Uterus (tissue), 4 donors: ENCODE data around the gene AUNIP. TPM values are rescaled to one million over a fixed set of nuclear protein-coding genes. Genes with fewer than 3 reads are reported as not detected.

Source experiments
- DNase-seq, 2 donors: peaks; one replicate each; pipeline ENCODE4 v3.0.0-alpha.2; 2019 to 2020
- H3K27ac ChIP-seq, 2 donors: fragments of 200-600 bp; sonication (generic); 1 replicate in 1 of 2; 2 replicates in 1 of 2; pipeline ENCODE4 v1.5.1; 2016 to 2018
- H3K27me3 ChIP-seq, 2 donors: fragments of 200-600 bp; sonication (generic); one replicate each; pipeline ENCODE4 v1.5.1; 2018 to 2019; ENCODE audit warnings: control low read depth in 1 of 2
- H3K36me3 ChIP-seq, 2 donors: fragments of 200-600 bp; sonication (generic); one replicate each; pipeline ENCODE4 v1.5.1; 2019; ENCODE audit warnings: control low read depth in 1 of 2
- H3K4me1 ChIP-seq, 2 donors: fragments of 200-600 bp; sonication (generic); one replicate each; pipeline ENCODE4 v1.5.1; 2018 to 2019; ENCODE audit warnings: control low read depth in 1 of 2
- H3K4me3 ChIP-seq, 2 donors: fragments of 200-600 bp; sonication (generic); 1 replicate in 1 of 2; 2 replicates in 1 of 2; pipeline ENCODE4 v1.5.1; 2018 to 2019; ENCODE audit warnings: mild to moderate bottlenecking in 1 of 2
- H3K9me3 ChIP-seq, 2 donors: fragments of 200-600 bp; sonication (generic); one replicate each; pipeline ENCODE4 v1.5.1; 2019; ENCODE audit warnings: control low read depth in 1 of 2
- CTCF ChIP-seq, 4 experiments: fragments of 200-600 bp in 2 of 4; fragments of 450-650 bp in 2 of 4; sonication (generic) in 2 of 4; IDR thresholded peaks; one replicate each; pipeline ENCODE4 v1.5.1; 2016 to 2019; ENCODE audit warnings: antibody characterized with exemption in 4 of 4, mild to moderate bottlenecking in 2 of 4, moderate library complexity in 1 of 4
- POLR2A ChIP-seq, 2 donors: fragments of 450-650 bp; IDR thresholded peaks; one replicate each; pipeline ENCODE4 v1.6.1; 2016; ENCODE audit warnings: antibody characterized with exemption in 2 of 2, mild to moderate bottlenecking in 1 of 2, moderate library complexity in 1 of 2
- intact Hi-C: fragments of 100-400 bp; cut with DNase I; formaldehyde crosslinking; loops from one replicate; pipeline ENCODE4 v1.15.1; 2023; ENCODE audit warnings: low total_unique reads
- total RNA-seq, 4 donors: library from RNA; depleted of rRNA in 3 of 4; stranded (reverse); fragments of >200 nt in 3 of 4; gene quantifications; one replicate each; pipeline versions ENCODE4 v1.1.0 to v1.2.4, GENCODE V29; 2014 to 2023
- donor health status: DM: yes; HTN: yes; CAD: no.

The AUNIP gene
- total RNA-seq, 4 donors from 2014 or later: 1.1 TPM; not detected in 3

DNA sequence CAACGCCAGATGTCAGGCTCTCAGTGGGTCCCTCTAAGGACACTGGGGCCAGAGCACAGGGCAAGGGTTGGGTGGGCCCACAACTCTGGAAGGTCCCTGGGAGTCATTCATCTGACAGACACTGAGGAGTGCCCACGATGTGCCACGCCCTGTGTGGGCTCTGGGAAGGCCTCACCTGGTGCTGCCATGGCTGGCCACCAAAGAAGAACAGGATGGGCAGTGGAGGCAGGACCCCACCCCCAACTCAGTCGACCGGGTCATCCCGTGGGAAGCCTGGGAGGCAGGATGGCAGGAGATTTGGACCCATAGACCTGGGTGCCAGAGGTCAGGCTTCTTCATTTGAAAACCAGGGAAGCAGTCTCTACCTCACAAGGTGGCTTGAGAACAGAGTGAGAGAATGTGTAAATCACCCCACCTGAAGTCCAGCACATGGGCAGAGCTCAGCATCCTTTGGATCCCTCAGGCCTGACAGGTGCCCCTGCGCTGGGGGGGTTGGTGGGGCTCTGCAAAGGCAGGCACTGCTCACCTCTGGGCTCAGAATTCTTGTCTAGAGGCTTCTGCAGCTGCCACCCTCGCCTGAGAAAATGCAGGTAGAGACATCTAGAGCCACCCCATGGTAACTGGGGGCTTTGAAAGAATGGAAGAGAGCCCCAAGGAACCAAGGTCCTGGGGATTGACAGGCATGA lies 60.4 kb downstream of the AUNIP start:
- Histone ChIP-seq H3K36me3 (no peaks in the 10 kb centered on the region), H3K4me1 (no peaks in the 10 kb centered on the region), H3K4me3 (no peak overlapping the region), H3K27ac (peak overlapping the region; percentile 86), H3K9me3 (no peaks in the 10 kb centered on the region), H3K27me3 (no peaks in the 10 kb centered on the region)
- DNase-seq: no peak
- intact Hi-C loops: loop anchor here (5.0 kb wide), 1 partner anchor 187 kb away; no protein-coding TSS in a partner anchor
- TF ChIP-seq POLR2A (IDR thresholded peaks at IDR 0.05): no peak

GRCh38 chr1:25797939-25798338 lies 61.3 kb downstream of the AUNIP start:
- Histone ChIP-seq H3K4me3 (no peak overlapping the region), H3K27ac (no peak overlapping the region), H3K36me3 (no peaks in the 10 kb centered on the region), H3K4me1 (no peaks in the 10 kb centered on the region), H3K9me3 (no peaks in the 10 kb centered on the region), H3K27me3 (no peaks in the 10 kb centered on the region)
- TF ChIP-seq CTCF (IDR thresholded peaks at IDR 0.05) (no peak), POLR2A (IDR thresholded peaks at IDR 0.05) (no peak)
- intact Hi-C loops: loop anchor here (5.0 kb wide), 1 partner anchor 186 kb away; no protein-coding TSS in a partner anchor
- no peak for DNase-seq

DNA sequence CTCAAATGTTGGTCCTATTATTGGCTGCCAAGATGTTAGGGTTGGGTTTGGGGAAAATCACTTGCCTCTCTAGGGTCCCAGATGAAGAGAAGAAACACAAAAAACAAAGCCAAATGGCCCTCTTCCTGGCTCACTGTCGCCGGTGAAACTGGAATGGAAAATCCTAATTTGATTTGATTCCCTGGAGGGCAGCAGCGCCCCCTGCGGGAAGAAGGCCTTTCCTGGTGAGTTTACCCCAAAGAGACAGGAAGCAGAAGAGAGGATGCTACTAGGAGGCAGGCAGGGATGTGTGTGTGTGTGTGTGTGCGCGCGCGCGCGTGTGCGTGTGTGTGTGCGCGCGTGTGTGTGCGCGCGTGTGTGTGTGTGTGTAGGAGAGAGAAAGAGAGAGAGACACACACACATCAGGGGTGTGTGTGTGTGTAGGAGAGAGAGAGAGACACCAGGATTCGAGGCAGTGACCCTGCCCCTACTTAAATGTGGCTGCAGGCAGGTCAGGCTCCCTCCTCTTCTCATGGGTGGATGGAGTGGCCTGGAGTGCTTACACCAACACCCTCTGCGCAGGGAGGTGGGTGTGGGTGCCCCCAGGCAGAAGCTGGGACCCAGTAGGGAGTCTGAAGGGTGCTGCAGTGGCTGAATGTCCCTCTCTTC lies 62.3 kb downstream of the AUNIP start:
- Histone ChIP-seq H3K4me3 (no peak overlapping the region), H3K36me3 (no peaks in the 10 kb centered on the region), H3K4me1 (no peaks in the 10 kb centered on the region), H3K27me3 (no peaks in the 10 kb centered on the region), H3K9me3 (no peaks in the 10 kb centered on the region), H3K27ac (no peak overlapping the region)
- peak; percentile 84 to 85 for DNase-seq
- peak; percentile 76 to 90 (median 81) for TF ChIP-seq CTCF (IDR thresholded peaks at IDR 0.05)
- no peak for TF ChIP-seq POLR2A (IDR thresholded peaks at IDR 0.05)
- intact Hi-C loops: loop anchor here (5.0 kb wide), 1 partner anchor 185 kb away; no protein-coding TSS in a partner anchor

GRCh38 chr1:25795946-25796810 lies 63.1 kb downstream of the AUNIP start:
- Histone ChIP-seq H3K9me3 (no peaks in the 10 kb centered on the region), H3K36me3 (no peaks in the 10 kb centered on the region), H3K27ac (no peak overlapping the region), H3K4me3 (no peak overlapping the region), H3K27me3 (no peaks in the 10 kb centered on the region), H3K4me1 (no peaks in the 10 kb centered on the region)
- TF ChIP-seq CTCF (IDR thresholded peaks at IDR 0.05) (no peak), POLR2A (IDR thresholded peaks at IDR 0.05) (no peak)
- no peak for DNase-seq
- intact Hi-C loops: loop anchor here (5.0 kb wide), 1 partner anchor 184 kb away; no protein-coding TSS in a partner anchor

- intact Hi-C loops: loop anchor here (5.0 kb wide), 1 partner anchor 183 kb away; no protein-coding TSS in a partner anchor
Observed at GRCh38 chr1:25795211-25795610, 64.0 kb downstream of the AUNIP start.

More at GRCh38 chr1:25795211-25795610, 64.0 kb downstream of the AUNIP start:
- Histone ChIP-seq H3K36me3 (no peaks in the 10 kb centered on the region), H3K27ac (no peak overlapping the region), H3K9me3 (no peaks in the 10 kb centered on the region), H3K27me3 (no peaks in the 10 kb centered on the region), H3K4me1 (no peaks in the 10 kb centered on the region), H3K4me3 (no peak overlapping the region)
- DNase-seq: no peak
- TF ChIP-seq CTCF (IDR thresholded peaks at IDR 0.05): no peak
- no peak for TF ChIP-seq POLR2A (IDR thresholded peaks at IDR 0.05)
